Activated CD8-positive, alpha-beta memory T cell treated with anti-CD3 and anti-CD28 coated beads for 24 hours (primary cell): ENCODE data around the gene ITPRIPL1.

Experiments used
- DNase-seq: peaks from one replicate; pipeline ENCODE4 v3.0.0-alpha.2; 2020

Gene ITPRIPL1

DNA sequence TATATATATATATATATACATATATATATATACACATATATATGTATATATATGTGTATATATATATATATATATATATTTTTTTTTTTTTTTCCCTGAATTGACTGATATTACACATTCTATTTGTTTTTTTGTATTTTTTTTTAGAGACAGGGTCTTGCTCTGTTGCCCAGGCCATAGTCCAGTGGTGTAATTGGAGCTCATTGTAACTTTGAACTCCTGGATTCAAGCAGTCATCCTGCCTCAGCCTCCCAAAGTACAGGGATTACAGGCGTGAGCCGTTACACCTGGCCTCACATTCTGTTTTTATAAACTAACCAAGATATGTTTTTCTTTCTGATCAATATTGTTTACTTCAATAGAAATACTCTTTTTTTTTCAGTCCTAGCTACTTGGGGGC, 36.6 kb downstream of the ITPRIPL1 start:
- no peak for DNase-seq

- no peak for DNase-seq
Observed at GRCh38 chr2:96369186-96369585, 44.1 kb downstream of the ITPRIPL1 start.

DNA sequence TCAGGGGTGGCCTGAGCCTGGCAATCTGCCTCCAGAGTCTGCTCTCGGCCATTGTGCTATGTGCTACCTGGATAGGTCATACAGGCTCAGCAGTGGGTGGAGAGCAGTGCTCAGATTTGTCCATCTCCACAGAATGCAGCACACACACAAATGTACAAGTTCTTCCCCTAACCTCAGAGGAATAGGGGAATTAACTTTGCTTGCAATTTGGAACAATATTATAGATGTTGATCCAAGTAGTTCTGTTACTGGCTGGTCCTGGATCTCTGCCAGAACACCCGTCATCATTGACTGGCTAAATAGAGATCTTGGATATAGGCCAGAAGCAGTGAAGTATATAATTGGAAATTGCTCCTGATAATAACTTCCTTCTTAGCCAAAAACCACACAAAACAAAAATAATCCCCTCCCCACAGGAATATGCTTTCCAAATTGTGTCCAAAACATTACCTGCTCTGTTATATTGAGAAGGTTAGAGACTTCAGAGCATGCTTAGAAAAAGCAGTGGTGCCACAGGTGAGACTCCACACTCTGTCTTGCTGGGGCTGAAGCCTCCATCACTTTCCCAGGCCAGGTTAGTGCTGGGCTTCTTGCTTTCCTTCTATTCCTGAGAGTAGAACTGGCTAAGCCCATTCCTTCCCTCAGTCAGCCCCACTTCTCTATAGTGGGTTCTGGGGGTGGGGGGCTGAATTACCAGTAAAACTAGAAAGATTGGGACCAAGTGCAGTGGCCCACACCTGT, 49.3 kb downstream of the ITPRIPL1 start:
- no peak for DNase-seq
